ENCODE data around the gene MAD1L1.

MAD1L1 gene

GRCh38 chr7:2201128-2201527, 31.6 kb downstream of the MAD1L1 start:
- Histone ChIP-seq H3K27me3 (ENCODE audit: insufficient read depth, low read length, poor library complexity) (no peaks in the 10 kb centered on the region), H3K4me2 (ENCODE audit: insufficient read depth, low read length) (no peak overlapping the region), H2AFZ (ENCODE audit: low read depth, low read length) (no peak overlapping the region), H3K27ac (ENCODE audit: low read length) (no peak overlapping the region), H3K79me2 (ENCODE audit: insufficient read depth, low read length) (peaks cover 4% of the 10 kb centered on the region), H3K4me1 (ENCODE audit: insufficient read depth, low read length) (no peaks in the 10 kb centered on the region), H3K36me3 (ENCODE audit: insufficient read depth, low read length) (peaks cover 79% of the 10 kb centered on the region), H3K9ac (ENCODE audit: low read depth, low read length) (no peak overlapping the region), H3K4me3 (ENCODE audit: low read depth in 1 of 2, low read length in 2 of 2) (no peak overlapping the region), H3K9me3 (ENCODE audit: insufficient read depth, low read length, severe bottlenecking) (no peaks in the 10 kb centered on the region), H4K20me1 (ENCODE audit: insufficient read depth, low read length) (peaks cover 45% of the 10 kb centered on the region)
- ATAC-seq (ENCODE audit: insufficient read depth, low read depth) (no peak), DNase-seq (no peak)
- TF ChIP-seq, protein P1, sequence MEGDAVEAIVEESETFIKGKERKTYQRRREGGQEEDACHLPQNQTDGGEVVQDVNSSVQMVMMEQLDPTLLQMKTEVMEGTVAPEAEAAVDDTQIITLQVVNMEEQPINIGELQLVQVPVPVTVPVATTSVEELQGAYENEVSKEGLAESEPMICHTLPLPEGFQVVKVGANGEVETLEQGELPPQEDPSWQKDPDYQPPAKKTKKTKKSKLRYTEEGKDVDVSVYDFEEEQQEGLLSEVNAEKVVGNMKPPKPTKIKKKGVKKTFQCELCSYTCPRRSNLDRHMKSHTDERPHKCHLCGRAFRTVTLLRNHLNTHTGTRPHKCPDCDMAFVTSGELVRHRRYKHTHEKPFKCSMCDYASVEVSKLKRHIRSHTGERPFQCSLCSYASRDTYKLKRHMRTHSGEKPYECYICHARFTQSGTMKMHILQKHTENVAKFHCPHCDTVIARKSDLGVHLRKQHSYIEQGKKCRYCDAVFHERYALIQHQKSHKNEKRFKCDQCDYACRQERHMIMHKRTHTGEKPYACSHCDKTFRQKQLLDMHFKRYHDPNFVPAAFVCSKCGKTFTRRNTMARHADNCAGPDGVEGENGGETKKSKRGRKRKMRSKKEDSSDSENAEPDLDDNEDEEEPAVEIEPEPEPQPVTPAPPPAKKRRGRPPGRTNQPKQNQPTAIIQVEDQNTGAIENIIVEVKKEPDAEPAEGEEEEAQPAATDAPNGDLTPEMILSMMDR (IDR thresholded peaks at IDR 0.05; ENCODE audit: borderline replicate concordance, extremely low read depth, low read length, poor library complexity, severe bottlenecking): no peak
- TF ChIP-seq EZH2 (IDR thresholded peaks at IDR 0.05; ENCODE audit: borderline replicate concordance, low read depth, low read length, severe bottlenecking): no peak

GRCh38 chr7:2200584-2200980, 32.2 kb downstream of the MAD1L1 start:
- no peak overlapping the region for H2AFZ ChIP-seq (ENCODE audit: low read depth, low read length)
- no peak overlapping the region for H3K9ac ChIP-seq (ENCODE audit: low read depth, low read length)
- H3K27me3 ChIP-seq (ENCODE audit: insufficient read depth, low read length, poor library complexity): no peaks in the 10 kb centered on the region
- no peak for ATAC-seq (ENCODE audit: insufficient read depth, low read depth)
- H4K20me1 ChIP-seq (ENCODE audit: insufficient read depth, low read length): peaks cover 45% of the 10 kb centered on the region
- peaks cover 4% of the 10 kb centered on the region for H3K79me2 ChIP-seq (ENCODE audit: insufficient read depth, low read length)
- no peak overlapping the region for H3K4me3 ChIP-seq (ENCODE audit: low read depth in 1 of 2, low read length in 2 of 2)
- H3K27ac ChIP-seq (ENCODE audit: low read length): no peak overlapping the region
- DNase-seq: no peak
- H3K36me3 ChIP-seq (ENCODE audit: insufficient read depth, low read length): peaks cover 84% of the 10 kb centered on the region
- TF ChIP-seq EZH2 (IDR thresholded peaks at IDR 0.05; ENCODE audit: borderline replicate concordance, low read depth, low read length, severe bottlenecking): no peak
- TF ChIP-seq, protein P1 (IDR thresholded peaks at IDR 0.05; ENCODE audit: borderline replicate concordance, extremely low read depth, low read length, poor library complexity, severe bottlenecking): no peak
- no peak overlapping the region for H3K4me2 ChIP-seq (ENCODE audit: insufficient read depth, low read length)
- H3K9me3 ChIP-seq (ENCODE audit: insufficient read depth, low read length, severe bottlenecking): no peaks in the 10 kb centered on the region
- H3K4me1 ChIP-seq (ENCODE audit: insufficient read depth, low read length): no peaks in the 10 kb centered on the region

DNA sequence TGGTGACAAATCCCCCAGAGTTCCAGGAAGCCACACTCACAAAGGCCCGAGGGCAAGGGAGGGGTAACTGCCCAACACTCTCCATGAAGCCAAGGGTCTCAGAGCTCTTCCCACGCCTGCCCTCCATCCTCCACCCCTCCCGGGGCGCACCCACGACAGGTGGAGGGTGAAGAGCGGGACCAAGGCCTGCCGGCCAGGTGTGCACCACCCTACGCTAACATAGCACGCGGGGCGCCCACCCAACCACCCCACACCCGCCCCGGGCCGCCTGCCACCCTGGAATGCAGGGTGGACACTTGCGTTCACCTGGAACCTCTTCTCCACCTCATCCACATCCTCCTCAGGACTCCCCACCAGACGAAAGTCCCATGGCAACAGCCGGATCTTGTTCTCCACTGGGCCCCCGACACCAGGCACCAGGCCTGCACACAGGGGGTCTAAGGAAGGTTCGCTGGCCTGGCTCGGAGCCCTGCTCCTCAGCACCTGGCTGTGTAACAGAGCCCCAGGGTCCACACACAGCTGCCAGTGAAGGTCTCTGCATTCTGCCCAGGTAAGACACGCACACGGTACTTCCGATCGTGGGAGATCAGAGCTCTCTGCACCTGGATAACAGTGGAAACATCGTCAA, 32.7 kb downstream of the MAD1L1 start:
- Histone ChIP-seq H2AFZ (ENCODE audit: low read depth, low read length) (no peak overlapping the region), H4K20me1 (ENCODE audit: insufficient read depth, low read length) (peaks cover 45% of the 10 kb centered on the region), H3K4me3 (ENCODE audit: low read depth in 1 of 2, low read length in 2 of 2) (no peak overlapping the region), H3K9ac (ENCODE audit: low read depth, low read length) (no peak overlapping the region), H3K27ac (ENCODE audit: low read length) (no peak overlapping the region), H3K4me1 (ENCODE audit: insufficient read depth, low read length) (no peaks in the 10 kb centered on the region), H3K27me3 (ENCODE audit: insufficient read depth, low read length, poor library complexity) (no peaks in the 10 kb centered on the region), H3K79me2 (ENCODE audit: insufficient read depth, low read length) (peaks cover 4% of the 10 kb centered on the region), H3K4me2 (ENCODE audit: insufficient read depth, low read length) (no peak overlapping the region), H3K36me3 (ENCODE audit: insufficient read depth, low read length) (peaks cover 89% of the 10 kb centered on the region), H3K9me3 (ENCODE audit: insufficient read depth, low read length, severe bottlenecking) (no peaks in the 10 kb centered on the region)
- TF ChIP-seq, protein P1 (IDR thresholded peaks at IDR 0.05; ENCODE audit: borderline replicate concordance, extremely low read depth, low read length, poor library complexity, severe bottlenecking): no peak
- TF ChIP-seq EZH2 (IDR thresholded peaks at IDR 0.05; ENCODE audit: borderline replicate concordance, low read depth, low read length, severe bottlenecking): no peak
- ATAC-seq (ENCODE audit: insufficient read depth, low read depth) (no peak), DNase-seq (no peak)

Data from DND-41 (cell line).